Prostate gland (tissue), 2 donors: Measurements from ENCODE around the gene KRT39.

ENCODE experiments used
- POLR2A ChIP-seq: fragments of 450-650 bp; IDR thresholded peaks from one replicate; pipeline ENCODE4 v1.6.1; 2016; ENCODE audit warnings: antibody characterized with exemption, mild to moderate bottlenecking
- TF ChIP-seq, protein P1 (sequence below), 4 experiments: fragments of 200-600 bp in 2 of 4; fragments of 450-650 bp in 2 of 4; sonication (generic) in 2 of 4; IDR thresholded peaks; 1 replicate in 3 of 4; 2 replicates in 1 of 4; pipeline ENCODE4 v1.5.1; 2016 to 2019; ENCODE audit warnings: antibody characterized with exemption in 4 of 4, mild to moderate bottlenecking in 2 of 4, moderate library complexity in 2 of 4

DNA sequence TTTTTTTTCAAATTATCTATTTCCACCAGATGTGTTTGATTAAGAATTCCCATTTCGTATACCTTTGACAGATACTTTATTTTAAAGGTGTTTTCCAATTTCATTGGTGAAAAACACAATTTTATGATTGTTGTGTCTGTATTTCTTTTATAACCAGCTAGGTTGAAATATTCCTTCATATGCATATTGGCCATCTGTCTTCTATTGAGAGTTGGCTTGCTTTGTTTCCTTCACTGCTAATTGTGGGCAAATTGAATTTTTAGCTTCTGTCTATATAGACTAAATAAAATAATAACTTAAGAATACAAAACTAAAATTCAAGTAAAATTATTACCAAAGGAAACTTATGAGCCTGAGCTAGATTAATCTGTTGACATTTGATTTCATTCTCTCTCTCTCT, 28.4 kb upstream of the KRT39 start:
- no peak for TF ChIP-seq POLR2A
- TF ChIP-seq, protein P1, sequence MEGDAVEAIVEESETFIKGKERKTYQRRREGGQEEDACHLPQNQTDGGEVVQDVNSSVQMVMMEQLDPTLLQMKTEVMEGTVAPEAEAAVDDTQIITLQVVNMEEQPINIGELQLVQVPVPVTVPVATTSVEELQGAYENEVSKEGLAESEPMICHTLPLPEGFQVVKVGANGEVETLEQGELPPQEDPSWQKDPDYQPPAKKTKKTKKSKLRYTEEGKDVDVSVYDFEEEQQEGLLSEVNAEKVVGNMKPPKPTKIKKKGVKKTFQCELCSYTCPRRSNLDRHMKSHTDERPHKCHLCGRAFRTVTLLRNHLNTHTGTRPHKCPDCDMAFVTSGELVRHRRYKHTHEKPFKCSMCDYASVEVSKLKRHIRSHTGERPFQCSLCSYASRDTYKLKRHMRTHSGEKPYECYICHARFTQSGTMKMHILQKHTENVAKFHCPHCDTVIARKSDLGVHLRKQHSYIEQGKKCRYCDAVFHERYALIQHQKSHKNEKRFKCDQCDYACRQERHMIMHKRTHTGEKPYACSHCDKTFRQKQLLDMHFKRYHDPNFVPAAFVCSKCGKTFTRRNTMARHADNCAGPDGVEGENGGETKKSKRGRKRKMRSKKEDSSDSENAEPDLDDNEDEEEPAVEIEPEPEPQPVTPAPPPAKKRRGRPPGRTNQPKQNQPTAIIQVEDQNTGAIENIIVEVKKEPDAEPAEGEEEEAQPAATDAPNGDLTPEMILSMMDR (IDR thresholded peaks at IDR 0.05): no peak
